ENCODE data around the gene GFOD2. TPM values are rescaled to one million over a fixed set of nuclear protein-coding genes. Genes with fewer than 3 reads are reported as not detected.

Gene GFOD2
- total and polyA plus RNA-seq, 2 of the 8 experiments (the other 6 are each of a cell fraction or from before 2014, with no cell fraction given), result 21.4 to 33.2 TPM

DNA sequence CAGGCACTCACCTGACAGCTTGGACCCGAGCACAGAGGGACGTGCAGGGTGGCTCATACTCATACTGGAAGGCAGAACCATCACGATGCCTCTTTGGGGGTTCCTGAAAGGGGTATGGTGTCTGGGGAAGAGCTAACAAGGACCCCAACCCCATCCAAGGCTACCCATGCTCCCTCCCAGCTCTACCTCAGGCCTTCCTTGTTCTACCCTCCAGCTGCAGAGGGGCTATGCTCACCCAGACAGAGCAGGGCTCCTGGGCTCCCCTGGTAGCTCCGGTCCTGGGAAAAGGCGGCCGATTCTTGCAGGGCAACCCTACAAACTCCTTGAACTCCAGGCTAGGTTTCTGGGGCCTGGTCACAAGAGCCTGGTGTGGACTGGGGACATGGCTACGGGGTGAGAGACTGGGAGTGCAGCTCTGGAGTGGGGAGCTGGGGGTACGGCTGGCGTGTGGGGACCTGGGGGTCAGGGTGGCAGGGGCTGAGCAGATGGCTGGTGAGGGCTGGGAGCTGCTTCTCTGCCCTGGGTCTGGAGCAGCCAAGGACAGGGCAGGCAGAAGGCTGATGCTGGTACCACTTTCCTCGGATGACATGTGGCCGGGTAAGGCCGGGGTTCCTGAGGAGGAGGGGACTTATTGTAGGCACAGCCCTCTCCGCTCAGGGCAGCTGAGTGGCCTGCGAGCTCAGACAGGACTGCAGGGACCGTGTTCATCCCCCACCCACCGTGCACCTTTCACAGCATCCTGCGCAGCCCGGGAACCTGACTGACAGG is 61.2 kb downstream of the GFOD2 start (continued):
- TF ChIP-seq SAP30 (IDR thresholded peaks at IDR 0.05; ENCODE audit: insufficient read depth, insufficient replicate concordance, low read length), result no peak
- TF ChIP-seq SUZ12 (IDR thresholded peaks at IDR 0.05; ENCODE audit: low read length), result no peak
- no peak for TF ChIP-seq GTF2F1 (IDR thresholded peaks at IDR 0.05; ENCODE audit: borderline replicate concordance, low read depth, low read length)
- TF ChIP-seq HDAC2 (IDR thresholded peaks at IDR 0.05; ENCODE audit: borderline replicate concordance in 1 of 2, low read depth in 2 of 2, low read length in 2 of 2), result no peak

Data from H1 (cell line).